HG03378 (cell line): Measurements from ENCODE around the gene PKP4.

ENCODE experiments used
- ATAC-seq: cut with Tn5 transposase; IDR thresholded peaks from one replicate; pipeline ENCODE4 v1.9.1; 2021; ENCODE audit warnings: mild to moderate bottlenecking, moderate library complexity; ENCODE audit not compliant: unreplicated experiment

Gene PKP4

GRCh38 chr2:158635961-158636601 lies 179.3 kb downstream of the PKP4 start:
- no peak for ATAC-seq

- no peak for ATAC-seq
These were observed 180.6 kb downstream of the PKP4 start for GRCh38 chr2:158637357-158637756.

- no peak for ATAC-seq
These were observed 187.4 kb downstream of the PKP4 start for GRCh38 chr2:158644139-158644538.

GRCh38 chr2:158645299-158645698 lies 188.5 kb downstream of the PKP4 start:
- no peak for ATAC-seq

GRCh38 chr2:158647436-158648231 lies 190.9 kb downstream of the PKP4 start:
- ATAC-seq, result no peak

GRCh38 chr2:158649846-158650245 lies 193.1 kb downstream of the PKP4 start:
- no peak for ATAC-seq

GRCh38 chr2:158650646-158651357 lies 194.1 kb downstream of the PKP4 start:
- ATAC-seq, result no peak

GRCh38 chr2:158651358-158652057 lies 194.8 kb downstream of the PKP4 start:
- ATAC-seq, result no peak

- no peak for ATAC-seq
These were observed 198.9 kb downstream of the PKP4 start for GRCh38 chr2:158655628-158656027.

GRCh38 chr2:158656492-158657229 lies 199.9 kb downstream of the PKP4 start:
- ATAC-seq, result no peak

GRCh38 chr2:158658396-158658795 lies 201.6 kb downstream of the PKP4 start:
- ATAC-seq, result no peak

- ATAC-seq, result no peak
These were observed 202.7 kb downstream of the PKP4 start for GRCh38 chr2:158659483-158659882.

GRCh38 chr2:158661231-158661630 lies 204.5 kb downstream of the PKP4 start:
- ATAC-seq, result no peak

- no peak for ATAC-seq
These were observed 205.7 kb downstream of the PKP4 start for GRCh38 chr2:158662421-158662820.

GRCh38 chr2:158663796-158664195 lies 207.0 kb downstream of the PKP4 start:
- ATAC-seq, result no peak

- no peak for ATAC-seq
These were observed 208.2 kb downstream of the PKP4 start for GRCh38 chr2:158664987-158665386.

GRCh38 chr2:158665536-158666302 lies 209.0 kb downstream of the PKP4 start:
- no peak for ATAC-seq

GRCh38 chr2:158666969-158667368 lies 210.2 kb downstream of the PKP4 start:
- no peak for ATAC-seq

- no peak for ATAC-seq
These were observed 210.8 kb downstream of the PKP4 start for GRCh38 chr2:158667586-158667985.
